Measurements from ENCODE around the gene CLSTN2.

CLSTN2 gene

GRCh38 chr3:139944256-139944910, 9.4 kb downstream of the CLSTN2 start:
- 91 to 92% methylated on average over 7 of the region's 7 CpGs for WGBS, 2 experiments (ENCODE audit: insufficient coverage in 2 of 2)
- Histone ChIP-seq H3K36me3 (ENCODE audit: control insufficient read depth, insufficient read depth, low read length) (no peaks in the 10 kb centered on the region), H3K4me1 (ENCODE audit: control insufficient read depth, insufficient read depth, low read length, poor library complexity, severe bottlenecking) (no peaks in the 10 kb centered on the region), H3K27ac (ENCODE audit: low read depth, low read length, severe bottlenecking) (no peak overlapping the region), H3K4me3 (ENCODE audit: extremely low read depth, insufficient read depth, low read length, poor library complexity, severe bottlenecking) (no peak overlapping the region), H3K9me3 (ENCODE audit: control insufficient read depth, low read length) (no peaks in the 10 kb centered on the region)

GRCh38 chr3:139945386-139945785, 10.4 kb downstream of the CLSTN2 start:
- Histone ChIP-seq H3K4me1 (ENCODE audit: control insufficient read depth, insufficient read depth, low read length, poor library complexity, severe bottlenecking) (no peaks in the 10 kb centered on the region), H3K9me3 (ENCODE audit: control insufficient read depth, low read length) (no peaks in the 10 kb centered on the region), H3K27ac (ENCODE audit: low read depth, low read length, severe bottlenecking) (no peak overlapping the region), H3K4me3 (ENCODE audit: extremely low read depth, insufficient read depth, low read length, poor library complexity, severe bottlenecking) (no peak overlapping the region), H3K36me3 (ENCODE audit: control insufficient read depth, insufficient read depth, low read length) (no peaks in the 10 kb centered on the region)
- WGBS, 2 experiments (ENCODE audit: insufficient coverage in 2 of 2) = no CpG with 5 or more reads among the region's 4 CpGs

GRCh38 chr3:139945942-139946341, 11.0 kb downstream of the CLSTN2 start:
- H3K27ac ChIP-seq (ENCODE audit: low read depth, low read length, severe bottlenecking) = no peak overlapping the region
- no peaks in the 10 kb centered on the region for H3K4me1 ChIP-seq (ENCODE audit: control insufficient read depth, insufficient read depth, low read length, poor library complexity, severe bottlenecking)
- H3K9me3 ChIP-seq (ENCODE audit: control insufficient read depth, low read length) = no peaks in the 10 kb centered on the region
- H3K36me3 ChIP-seq (ENCODE audit: control insufficient read depth, insufficient read depth, low read length) = no peaks in the 10 kb centered on the region
- H3K4me3 ChIP-seq (ENCODE audit: extremely low read depth, insufficient read depth, low read length, poor library complexity, severe bottlenecking) = no peak overlapping the region

- Histone ChIP-seq H3K9me3 (ENCODE audit: control insufficient read depth, low read length) (no peaks in the 10 kb centered on the region), H3K4me1 (ENCODE audit: control insufficient read depth, insufficient read depth, low read length, poor library complexity, severe bottlenecking) (no peaks in the 10 kb centered on the region), H3K36me3 (ENCODE audit: control insufficient read depth, insufficient read depth, low read length) (no peaks in the 10 kb centered on the region), H3K27ac (ENCODE audit: low read depth, low read length, severe bottlenecking) (no peak overlapping the region), H3K4me3 (ENCODE audit: extremely low read depth, insufficient read depth, low read length, poor library complexity, severe bottlenecking) (no peak overlapping the region)
Observed at GRCh38 chr3:139948467-139948866, 13.5 kb downstream of the CLSTN2 start.

- Histone ChIP-seq H3K4me3 (ENCODE audit: extremely low read depth, insufficient read depth, low read length, poor library complexity, severe bottlenecking) (no peak overlapping the region), H3K36me3 (ENCODE audit: control insufficient read depth, insufficient read depth, low read length) (no peaks in the 10 kb centered on the region), H3K4me1 (ENCODE audit: control insufficient read depth, insufficient read depth, low read length, poor library complexity, severe bottlenecking) (no peaks in the 10 kb centered on the region), H3K9me3 (ENCODE audit: control insufficient read depth, low read length) (no peaks in the 10 kb centered on the region), H3K27ac (ENCODE audit: low read depth, low read length, severe bottlenecking) (no peak overlapping the region)
- 73 to 86% methylated on average over 2 to 4 of the region's 6 CpGs for WGBS, 2 experiments (ENCODE audit: insufficient coverage in 2 of 2)
Observed at GRCh38 chr3:139948898-139949297, 13.9 kb downstream of the CLSTN2 start.

- no peaks in the 10 kb centered on the region for H3K4me1 ChIP-seq (ENCODE audit: control insufficient read depth, insufficient read depth, low read length, poor library complexity, severe bottlenecking)
- H3K9me3 ChIP-seq (ENCODE audit: control insufficient read depth, low read length) = no peaks in the 10 kb centered on the region
- H3K36me3 ChIP-seq (ENCODE audit: control insufficient read depth, insufficient read depth, low read length) = no peaks in the 10 kb centered on the region
- 50 to 75% methylated on average over 1 of the region's 2 CpGs for WGBS, 2 experiments (ENCODE audit: insufficient coverage in 2 of 2)
- H3K27ac ChIP-seq (ENCODE audit: low read depth, low read length, severe bottlenecking) = no peak overlapping the region
- no peak overlapping the region for H3K4me3 ChIP-seq (ENCODE audit: extremely low read depth, insufficient read depth, low read length, poor library complexity, severe bottlenecking)
Observed at GRCh38 chr3:139953131-139953910, 18.3 kb downstream of the CLSTN2 start.

GRCh38 chr3:139954146-139954860, 19.3 kb downstream of the CLSTN2 start:
- no peaks in the 10 kb centered on the region for H3K4me1 ChIP-seq (ENCODE audit: control insufficient read depth, insufficient read depth, low read length, poor library complexity, severe bottlenecking)
- H3K27ac ChIP-seq (ENCODE audit: low read depth, low read length, severe bottlenecking) = no peak overlapping the region
- H3K9me3 ChIP-seq (ENCODE audit: control insufficient read depth, low read length) = no peaks in the 10 kb centered on the region
- H3K36me3 ChIP-seq (ENCODE audit: control insufficient read depth, insufficient read depth, low read length) = no peaks in the 10 kb centered on the region
- no peak overlapping the region for H3K4me3 ChIP-seq (ENCODE audit: extremely low read depth, insufficient read depth, low read length, poor library complexity, severe bottlenecking)
- WGBS, 2 experiments (ENCODE audit: insufficient coverage in 2 of 2) = 93 to 100% methylated on average over 2 of the region's 3 CpGs

- no peak overlapping the region for H3K27ac ChIP-seq (ENCODE audit: low read depth, low read length, severe bottlenecking)
- no peaks in the 10 kb centered on the region for H3K9me3 ChIP-seq (ENCODE audit: control insufficient read depth, low read length)
- no peaks in the 10 kb centered on the region for H3K36me3 ChIP-seq (ENCODE audit: control insufficient read depth, insufficient read depth, low read length)
- no peak overlapping the region for H3K4me3 ChIP-seq (ENCODE audit: extremely low read depth, insufficient read depth, low read length, poor library complexity, severe bottlenecking)
- H3K4me1 ChIP-seq (ENCODE audit: control insufficient read depth, insufficient read depth, low read length, poor library complexity, severe bottlenecking) = no peaks in the 10 kb centered on the region
- 72 to 88% methylated on average over 4 of the region's 4 CpGs for WGBS, 2 experiments (ENCODE audit: insufficient coverage in 2 of 2)
Observed at GRCh38 chr3:139957844-139958243, 22.9 kb downstream of the CLSTN2 start.

- no peaks in the 10 kb centered on the region for H3K4me1 ChIP-seq (ENCODE audit: control insufficient read depth, insufficient read depth, low read length, poor library complexity, severe bottlenecking)
- H3K9me3 ChIP-seq (ENCODE audit: control insufficient read depth, low read length) = no peaks in the 10 kb centered on the region
- 67 to 92% methylated on average over 1 of the region's 1 CpG for whole genome bisulfite sequencing, 2 experiments (ENCODE audit: insufficient coverage in 2 of 2)
- no peak overlapping the region for H3K4me3 ChIP-seq (ENCODE audit: extremely low read depth, insufficient read depth, low read length, poor library complexity, severe bottlenecking)
- no peaks in the 10 kb centered on the region for H3K36me3 ChIP-seq (ENCODE audit: control insufficient read depth, insufficient read depth, low read length)
- no peak overlapping the region for H3K27ac ChIP-seq (ENCODE audit: low read depth, low read length, severe bottlenecking)
Observed at GRCh38 chr3:139969386-139969785, 34.4 kb downstream of the CLSTN2 start.

- Histone ChIP-seq H3K9me3 (ENCODE audit: control insufficient read depth, low read length) (no peaks in the 10 kb centered on the region), H3K4me1 (ENCODE audit: control insufficient read depth, insufficient read depth, low read length, poor library complexity, severe bottlenecking) (no peaks in the 10 kb centered on the region), H3K27ac (ENCODE audit: low read depth, low read length, severe bottlenecking) (no peak overlapping the region), H3K4me3 (ENCODE audit: extremely low read depth, insufficient read depth, low read length, poor library complexity, severe bottlenecking) (no peak overlapping the region), H3K36me3 (ENCODE audit: control insufficient read depth, insufficient read depth, low read length) (no peaks in the 10 kb centered on the region)
- WGBS, 2 experiments (ENCODE audit: insufficient coverage in 2 of 2) = 89 to 92% methylated on average over 4 to 5 of the region's 5 CpGs
Observed at GRCh38 chr3:139970526-139970925, 35.5 kb downstream of the CLSTN2 start.
